OCI-LY7 (cell line): ENCODE data around the gene KCNJ9.

Experiments used
- EZH2phosphoT487 ChIP-seq: fragments of 200-600 bp; sonication (generic); IDR thresholded peaks from 2 replicates; pipeline ENCODE4 v1.6.1; 2018; ENCODE audit warnings: low read depth, borderline replicate concordance, mild to moderate bottlenecking, mixed run types, antibody characterized with exemption, low read length, moderate library complexity, mixed read lengths
- TF ChIP-seq, protein P1 (sequence below): fragments of 200-600 bp; sonication (generic); conservative IDR thresholded peaks from 2 replicates; pipeline ENCODE4 v1.5.1; 2014; ENCODE audit warnings: mild to moderate bottlenecking, antibody characterized with exemption, low read length, moderate library complexity, mixed read lengths

DNA sequence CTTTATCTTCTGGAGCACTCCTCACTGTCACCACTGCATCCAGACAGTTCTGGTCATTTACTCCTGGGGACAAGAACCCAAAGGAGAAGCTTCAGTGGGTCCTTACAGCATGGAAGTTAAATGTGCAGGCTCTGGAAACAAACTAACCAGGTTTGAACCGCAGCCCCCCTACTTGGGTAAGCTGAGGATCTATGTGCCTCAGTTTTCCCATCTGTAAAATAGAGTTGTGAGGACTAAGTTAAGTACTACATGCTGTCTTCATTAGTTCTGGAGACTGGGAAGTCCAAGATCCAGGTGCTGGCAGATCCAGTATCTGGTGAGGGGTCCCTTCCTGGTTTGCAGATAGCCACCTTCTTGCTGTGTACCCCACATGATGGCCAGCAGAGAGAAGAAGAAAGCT, 26.2 kb downstream of the KCNJ9 start:
- TF ChIP-seq, protein P1, sequence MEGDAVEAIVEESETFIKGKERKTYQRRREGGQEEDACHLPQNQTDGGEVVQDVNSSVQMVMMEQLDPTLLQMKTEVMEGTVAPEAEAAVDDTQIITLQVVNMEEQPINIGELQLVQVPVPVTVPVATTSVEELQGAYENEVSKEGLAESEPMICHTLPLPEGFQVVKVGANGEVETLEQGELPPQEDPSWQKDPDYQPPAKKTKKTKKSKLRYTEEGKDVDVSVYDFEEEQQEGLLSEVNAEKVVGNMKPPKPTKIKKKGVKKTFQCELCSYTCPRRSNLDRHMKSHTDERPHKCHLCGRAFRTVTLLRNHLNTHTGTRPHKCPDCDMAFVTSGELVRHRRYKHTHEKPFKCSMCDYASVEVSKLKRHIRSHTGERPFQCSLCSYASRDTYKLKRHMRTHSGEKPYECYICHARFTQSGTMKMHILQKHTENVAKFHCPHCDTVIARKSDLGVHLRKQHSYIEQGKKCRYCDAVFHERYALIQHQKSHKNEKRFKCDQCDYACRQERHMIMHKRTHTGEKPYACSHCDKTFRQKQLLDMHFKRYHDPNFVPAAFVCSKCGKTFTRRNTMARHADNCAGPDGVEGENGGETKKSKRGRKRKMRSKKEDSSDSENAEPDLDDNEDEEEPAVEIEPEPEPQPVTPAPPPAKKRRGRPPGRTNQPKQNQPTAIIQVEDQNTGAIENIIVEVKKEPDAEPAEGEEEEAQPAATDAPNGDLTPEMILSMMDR: no peak
- TF ChIP-seq EZH2phosphoT487: no peak
